NAMALWA (cell line): ENCODE data around the gene USP54.

Source experiments
- DNase-seq: peaks from one replicate; pipeline ENCODE4 v3.0.0-alpha.2; 2015; ENCODE audit warnings: low spot score

The USP54 gene

GRCh38 chr10:73460897-73461296 lies 130.2 kb downstream of the USP54 start:
- DNase-seq = no peak

GRCh38 chr10:73459683-73460314 lies 131.3 kb downstream of the USP54 start:
- DNase-seq = no peak

GRCh38 chr10:73456187-73456890 lies 134.8 kb downstream of the USP54 start:
- no peak for DNase-seq

- DNase-seq = no peak
Measured at GRCh38 chr10:73449113-73449512, 142.0 kb downstream of the USP54 start.

GRCh38 chr10:73448384-73448783 lies 142.8 kb downstream of the USP54 start:
- DNase-seq = no peak
